Vagina (tissue), 2 donors: ENCODE measurements around the gene KRTAP5-10.

Source experiments
- CTCF ChIP-seq, 3 experiments: fragments of 450-650 bp in 2 of 3; fragments of 200-600 bp in 1 of 3; sonication (generic) in 1 of 3; IDR thresholded peaks; one replicate each; pipeline ENCODE4 v1.5.1; 2017 to 2019; ENCODE audit warnings: antibody characterized with exemption in 3 of 3, mild to moderate bottlenecking in 2 of 3, moderate library complexity in 2 of 3
- POLR2A ChIP-seq, 2 donors: fragments of 450-650 bp; IDR thresholded peaks; one replicate each; pipeline ENCODE4 v1.6.1; 2017; ENCODE audit warnings: antibody characterized with exemption in 2 of 2, mild to moderate bottlenecking in 2 of 2, moderate library complexity in 2 of 2
- POLR2AphosphoS5 ChIP-seq, 2 donors: sonication (generic); formaldehyde crosslinking; IDR thresholded peaks; one replicate each; pipeline ENCODE4 v1.9.0; 2017; ENCODE audit warnings: antibody characterized with exemption in 2 of 2, mild to moderate bottlenecking in 2 of 2, low read depth in 1 of 2; ENCODE audit not compliant: insufficient read depth in 1 of 2

GRCh38 chr11:71544525-71545214 lies 20.7 kb upstream of the KRTAP5-10 start:
- no peak for TF ChIP-seq CTCF (IDR thresholded peaks at IDR 0.05)
- no peak for TF ChIP-seq POLR2A (IDR thresholded peaks at IDR 0.05)
- TF ChIP-seq POLR2AphosphoS5 (IDR thresholded peaks at IDR 0.05; ENCODE audit: insufficient read depth in 1 of 2, low read depth in 1 of 2), result no peak
